Endothelial cell of umbilical vein (primary cell): Measurements from ENCODE around the gene TSPOAP1. TPM values are rescaled to one million over a fixed set of nuclear protein-coding genes. Genes with fewer than 3 reads are reported as not detected.

Source experiments
- BruUV-seq: library from RNA; stranded (reverse); fragments of 400-500 nt; replicated peaks from 2 replicates; lab custom pipeline; 2021; lab: Mats Ljungman, UMichigan
- CTCF ChIA-PET: fragments of 300-600, 350-600 bp; sonication (Branson Sonifier 250); formaldehyde crosslinking; loops from one replicate; lab custom pipeline; 2021; ENCODE audit warnings: antibody characterized with exemption, inconsistent platforms; lab: Charles Lee
- POLR2A ChIA-PET: fragments of 300-600, 350-600 bp; sonication (Branson Sonifier 250); formaldehyde crosslinking; loops from one replicate; lab custom pipeline; 2021; ENCODE audit warnings: antibody characterized with exemption, inconsistent platforms; lab: Charles Lee
- DNase-seq: peaks from one replicate; pipeline ENCODE4 v3.0.0-alpha.2; 2011; ENCODE audit warnings: low read depth, low spot score
- FAIRE-seq: peaks from 2 replicates; lab custom pipeline; 2011; peaks lifted over from hg19 to GRCh38; lab: Jason Lieb, UNC
- H2AFZ ChIP-seq: 2 replicates; pipeline ENCODE4 v1.6.0; 2012; ENCODE audit warnings: low read depth, low read length, control low read depth, inconsistent platforms
- H3K27ac ChIP-seq: 2 replicates; pipeline ENCODE4 v1.5.1; 2011; ENCODE audit warnings: low read depth, mild to moderate bottlenecking, control low read depth, low read length, moderate library complexity; ENCODE audit not compliant: insufficient read depth
- H3K27me3 ChIP-seq, 2 experiments: 2 replicates each; pipeline versions ENCODE4 v1.6.0 to v1.6.1; 2011; ENCODE audit warnings: low read length in 2 of 2, mixed read lengths in 1 of 2; ENCODE audit not compliant: control insufficient read depth in 2 of 2, insufficient read depth in 2 of 2
- H3K36me3 ChIP-seq, 2 experiments: 2 replicates in 1 of 2; 3 replicates in 1 of 2; pipeline ENCODE4 v1.5.1; 2011; ENCODE audit warnings: low read length in 2 of 2, mild to moderate bottlenecking in 1 of 2, moderate library complexity in 1 of 2; ENCODE audit not compliant: control insufficient read depth in 2 of 2, insufficient read depth in 2 of 2; ENCODE audit errors: extremely low read depth in 1 of 2
- H3K4me1 ChIP-seq: 3 replicates; pipeline ENCODE4 v1.5.1; 2011; ENCODE audit warnings: mild to moderate bottlenecking, low read length; ENCODE audit not compliant: control insufficient read depth, insufficient read depth; ENCODE audit errors: extremely low read depth
- H3K4me2 ChIP-seq: 2 replicates; pipeline ENCODE4 v1.6.1; 2011; ENCODE audit warnings: low read length, control low read depth, mixed read lengths; ENCODE audit not compliant: insufficient read depth
- H3K4me3 ChIP-seq, 3 experiments: fragments of 200-600 bp in 1 of 3; sonication (generic), shearing (Covaris generic) in 1 of 3; replicated peaks in 1 of 3; 2 replicates each; pipeline ENCODE4 v1.5.1; 2011 to 2016; ENCODE audit warnings: control low read depth in 3 of 3, low read length in 3 of 3, mild to moderate bottlenecking in 2 of 3, inconsistent platforms in 1 of 3, low read depth in 1 of 3, moderate library complexity in 1 of 3; ENCODE audit not compliant: insufficient read depth in 1 of 3
- H3K79me2 ChIP-seq: 2 replicates; pipeline ENCODE4 v1.6.0; 2012; ENCODE audit warnings: low read length, inconsistent platforms; ENCODE audit not compliant: control insufficient read depth, insufficient read depth
- H3K9ac ChIP-seq: replicated peaks from 2 replicates; pipeline ENCODE3; 2011; ENCODE audit warnings: low read length, control low read depth; ENCODE audit not compliant: insufficient read depth; ENCODE audit errors: extremely low read depth
- H3K9me1 ChIP-seq: replicated peaks from 3 replicates; pipeline ENCODE4 v1.6.0; 2011; ENCODE audit warnings: mild to moderate bottlenecking, low read length; ENCODE audit not compliant: control insufficient read depth, insufficient read depth; ENCODE audit errors: extremely low read depth
- H3K9me3 ChIP-seq: replicated peaks from 2 replicates; pipeline ENCODE4 v1.5.1; 2012; ENCODE audit warnings: low read length, inconsistent platforms; ENCODE audit not compliant: control insufficient read depth, insufficient read depth
- H4K20me1 ChIP-seq: replicated peaks from 2 replicates; pipeline ENCODE3; 2011; ENCODE audit warnings: mild to moderate bottlenecking, low read length; ENCODE audit not compliant: control insufficient read depth, insufficient read depth; ENCODE audit errors: extremely low read depth
- EZH2 ChIP-seq: IDR thresholded peaks from 2 replicates; pipeline ENCODE4 v1.6.1; 2012; ENCODE audit warnings: borderline replicate concordance, low read depth, mild to moderate bottlenecking, moderate library complexity, low read length, inconsistent platforms; ENCODE audit not compliant: severe bottlenecking
- FOS ChIP-seq: IDR thresholded peaks from 2 replicates; pipeline ENCODE4 v1.6.1; 2011; ENCODE audit warnings: mild to moderate bottlenecking, low read length, moderate library complexity, borderline replicate concordance; ENCODE audit not compliant: insufficient read depth
- GATA2 ChIP-seq: IDR thresholded peaks from 2 replicates; pipeline ENCODE4 v1.7.0; 2011; ENCODE audit warnings: low read depth, mild to moderate bottlenecking, moderate library complexity, mixed read lengths, low read length; ENCODE audit not compliant: insufficient read length, insufficient read depth
- JUN ChIP-seq: IDR thresholded peaks from 2 replicates; pipeline ENCODE4 v1.6.1; 2011; ENCODE audit warnings: borderline replicate concordance, low read depth; ENCODE audit not compliant: insufficient read length, insufficient read depth
- MAX ChIP-seq: IDR thresholded peaks from 2 replicates; pipeline ENCODE4 v1.6.1; 2011; ENCODE audit not compliant: insufficient read depth, insufficient read length
- MYC ChIP-seq: IDR thresholded peaks from one replicate; pipeline ENCODE4 v1.6.1; 2011; ENCODE audit warnings: mild to moderate bottlenecking, low read depth, low read length
- POLR2A ChIP-seq: IDR thresholded peaks from 2 replicates; pipeline ENCODE4 v1.6.1; 2012; ENCODE audit warnings: low read depth, mild to moderate bottlenecking, control low read depth, low read length
- POLR2AphosphoS5 ChIP-seq: IDR thresholded peaks from 2 replicates; pipeline ENCODE4 v1.6.1; 2012; ENCODE audit warnings: low read depth, mild to moderate bottlenecking, control low read depth, low read length, moderate library complexity; ENCODE audit not compliant: insufficient read depth
- dilution Hi-C: fragments of 300-500 bp; cut with MboI; formaldehyde crosslinking; loops from one replicate; pipeline ENCODE4 v1.15.0; 2019; ENCODE audit warnings: low sequenced_read_pairs; ENCODE audit not compliant: extremely low pct_ligation_motif_present
- intact Hi-C: fragments of 100-400 bp; cut with micrococcal nuclease; formaldehyde crosslinking; loops from one replicate; pipeline ENCODE4 v1.10.0; 2022
- polyA plus RNA-seq, 4 experiments: library from polyadenylated mRNA; depleted of rRNA in 3 of 4; stranded (reverse) in 3 of 4; unstranded in 1 of 4; fragments of >200 nt; gene quantifications; 2 replicates each; pipeline versions ENCODE4 v1.2.1 to v1.2.3, GENCODE V29; 2011 to 2012; ENCODE audit warnings: missing spikeins in 1 of 4
- total RNA-seq: library from RNA; stranded (reverse); gene quantifications from 2 replicates; pipeline ENCODE4 v1.2.3, GENCODE V29; 2021
- TF ChIP-seq, protein P1 (sequence below), 2 donors: IDR thresholded peaks; 1 replicate in 1 of 2; 2 replicates in 1 of 2; pipeline ENCODE4 v1.5.1; 2011; ENCODE audit warnings: low read length in 2 of 2, mild to moderate bottlenecking in 2 of 2, moderate library complexity in 2 of 2, control low read depth in 1 of 2, inconsistent platforms in 1 of 2, low read depth in 1 of 2; ENCODE audit not compliant: insufficient read depth in 1 of 2; ENCODE audit errors: extremely low read depth in 1 of 2

The TSPOAP1 gene
- total and polyA plus RNA-seq, 2 donors (not counting 3 experiments of a cell fraction or from before 2014, with no cell fraction given): not detected

DNA sequence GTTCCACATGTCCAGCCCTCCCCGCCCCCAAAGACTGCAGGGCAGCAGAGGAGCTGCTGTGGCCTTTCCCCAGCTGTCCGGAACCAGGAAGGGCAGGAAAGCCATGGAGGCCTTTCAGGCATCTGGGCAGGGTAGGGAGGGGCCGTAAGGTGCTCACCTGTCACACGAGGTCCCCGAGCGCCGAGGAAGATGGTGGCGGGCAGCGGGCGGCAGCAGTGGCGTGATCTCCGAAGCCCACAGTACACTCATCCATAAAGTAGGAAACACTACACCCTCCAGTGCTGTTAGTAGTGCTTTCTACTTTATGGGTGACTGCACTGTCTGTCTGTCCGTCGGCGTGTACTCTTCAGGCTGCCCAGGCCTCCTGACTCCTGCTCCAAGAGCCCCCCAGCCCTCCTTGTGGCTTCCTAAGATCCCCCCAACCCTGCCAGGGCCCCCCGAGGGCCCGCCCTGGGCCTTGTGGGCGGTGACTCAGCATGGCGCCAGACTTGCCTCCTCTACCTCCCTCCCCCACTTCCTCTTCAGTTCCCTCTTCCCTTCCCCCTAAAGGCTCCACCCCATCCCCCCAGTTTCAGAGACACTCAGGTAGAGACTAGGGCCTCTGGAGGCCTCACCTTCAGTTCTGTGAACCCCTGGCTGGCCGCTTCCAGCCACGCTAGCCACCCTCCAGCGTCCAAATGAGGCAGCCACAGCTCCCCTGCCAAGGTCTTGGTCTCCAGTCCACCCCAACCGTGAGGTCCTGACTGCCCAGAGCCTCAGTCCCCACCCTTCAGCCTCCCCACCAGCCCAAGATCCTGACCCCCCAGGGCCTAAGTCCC is 2.6 kb upstream of the TSPOAP1 start:
- DNase-seq (no peak), FAIRE-seq (no peak)
- H3K4me2 ChIP-seq: no peak overlapping the region
- CTCF ChIA-PET: no interaction called here
- no peaks in the 10 kb centered on the region for H3K79me2 ChIP-seq
- H3K27me3 ChIP-seq: peaks cover 0 to 1% of the 10 kb centered on the region in 2 experiments
- H3K9ac ChIP-seq: no peak overlapping the region
- H3K4me1 ChIP-seq: no peaks in the 10 kb centered on the region
- TF ChIP-seq FOS (no peak), EZH2 (no peak), MAX (no peak), GATA2 (no peak), JUN (no peak), POLR2A (no peak), MYC (no peak), POLR2AphosphoS5 (no peak)
- TF ChIP-seq, protein P1, sequence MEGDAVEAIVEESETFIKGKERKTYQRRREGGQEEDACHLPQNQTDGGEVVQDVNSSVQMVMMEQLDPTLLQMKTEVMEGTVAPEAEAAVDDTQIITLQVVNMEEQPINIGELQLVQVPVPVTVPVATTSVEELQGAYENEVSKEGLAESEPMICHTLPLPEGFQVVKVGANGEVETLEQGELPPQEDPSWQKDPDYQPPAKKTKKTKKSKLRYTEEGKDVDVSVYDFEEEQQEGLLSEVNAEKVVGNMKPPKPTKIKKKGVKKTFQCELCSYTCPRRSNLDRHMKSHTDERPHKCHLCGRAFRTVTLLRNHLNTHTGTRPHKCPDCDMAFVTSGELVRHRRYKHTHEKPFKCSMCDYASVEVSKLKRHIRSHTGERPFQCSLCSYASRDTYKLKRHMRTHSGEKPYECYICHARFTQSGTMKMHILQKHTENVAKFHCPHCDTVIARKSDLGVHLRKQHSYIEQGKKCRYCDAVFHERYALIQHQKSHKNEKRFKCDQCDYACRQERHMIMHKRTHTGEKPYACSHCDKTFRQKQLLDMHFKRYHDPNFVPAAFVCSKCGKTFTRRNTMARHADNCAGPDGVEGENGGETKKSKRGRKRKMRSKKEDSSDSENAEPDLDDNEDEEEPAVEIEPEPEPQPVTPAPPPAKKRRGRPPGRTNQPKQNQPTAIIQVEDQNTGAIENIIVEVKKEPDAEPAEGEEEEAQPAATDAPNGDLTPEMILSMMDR (IDR thresholded peaks at IDR 0.05; ENCODE audit: extremely low read depth in 1 of 2, insufficient read depth in 1 of 2, low read depth in 1 of 2, low read length in 2 of 2): no peak
- intact Hi-C loops: no loop called here
- H2AFZ ChIP-seq: no peak overlapping the region
- no peaks in the 10 kb centered on the region for H3K36me3 ChIP-seq
- POLR2A ChIA-PET: no interaction called here
- no peaks in the 10 kb centered on the region for H4K20me1 ChIP-seq
- no peak overlapping the region for H3K27ac ChIP-seq
- no TSS peak for BruUV-seq
- dilution Hi-C loops: no loop called here
- H3K9me3 ChIP-seq: no peaks in the 10 kb centered on the region
- no peak overlapping the region for H3K4me3 ChIP-seq
- H3K9me1 ChIP-seq: no peaks in the 10 kb centered on the region
